GM15510 (cell line): ENCODE measurements around the gene RNF225.

Experiments used
- POLR2A ChIP-seq: IDR thresholded peaks from 3 replicates; pipeline ENCODE4 v1.6.1; 2011; ENCODE audit warnings: borderline replicate concordance; ENCODE audit not compliant: insufficient read length; ENCODE audit errors: extremely low read depth

The RNF225 gene

DNA sequence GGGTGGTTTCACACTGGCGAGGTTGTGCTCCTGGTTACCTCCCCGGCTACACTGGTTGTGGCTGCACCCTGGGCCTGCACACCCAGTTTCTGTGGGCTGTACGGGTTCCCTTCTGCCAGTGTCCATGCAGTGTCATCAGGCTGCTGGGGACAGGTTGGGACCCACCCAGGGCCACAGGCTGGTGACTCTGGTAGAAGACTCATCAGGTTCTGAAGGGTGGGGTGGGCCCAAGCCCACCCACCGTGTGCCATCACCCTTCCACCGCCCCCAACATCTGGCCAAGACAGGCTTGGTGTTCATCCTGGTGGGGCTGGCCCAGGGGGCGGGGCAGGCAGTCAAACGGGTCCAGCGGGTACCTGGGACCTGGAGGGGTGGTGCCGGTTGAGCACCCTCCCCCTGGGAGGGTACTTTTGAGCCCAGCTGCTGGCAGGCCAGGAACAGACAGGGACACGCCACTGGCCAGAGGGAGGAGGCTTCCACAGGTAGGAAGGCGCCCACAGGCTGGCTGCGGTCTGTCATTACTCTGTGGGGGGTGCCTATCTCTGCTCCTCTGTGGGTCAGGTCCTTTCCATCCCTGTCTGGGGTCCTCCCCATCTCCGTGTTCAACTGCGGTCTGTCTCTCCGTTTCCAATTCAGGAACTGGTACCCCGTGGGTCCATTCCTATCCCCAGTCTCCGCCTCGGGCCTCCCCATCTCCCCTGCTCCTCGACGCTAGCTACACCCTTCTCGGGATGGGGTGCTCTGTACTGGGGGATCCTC, at the start of gene RNF225:
Gene RNF225 (plus strand): TSS at position 437 of the 759 bp plus-strand sequence. CDS start 434 bp downstream, outside the sequence.
- TF ChIP-seq POLR2A, result no peak

GRCh38 chr19:58346961-58347929, 48.2 kb upstream of the RNF225 start:
- peak; percentile 89 for TF ChIP-seq POLR2A

DNA sequence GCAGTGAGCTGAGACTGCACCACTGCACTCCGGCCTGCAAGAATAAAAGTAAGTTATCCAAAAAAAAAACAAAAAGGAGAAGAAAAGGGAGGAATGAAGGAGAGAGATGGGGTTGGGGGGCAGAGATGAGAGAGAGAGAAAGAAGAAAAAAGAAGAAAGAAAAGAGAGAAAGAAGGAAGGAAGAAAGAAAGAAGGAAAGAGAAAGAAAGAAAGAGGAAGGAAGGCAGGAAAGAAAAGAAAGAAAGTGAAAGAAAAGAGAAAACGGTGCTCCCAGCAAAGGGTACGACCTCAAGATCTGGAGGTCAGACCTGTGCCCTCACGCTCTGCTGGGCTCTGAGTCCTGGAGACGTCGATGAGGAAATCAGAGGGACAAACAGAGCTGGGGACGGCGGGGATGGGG, 45.9 kb upstream of the RNF225 start:
- no peak for TF ChIP-seq POLR2A

- TF ChIP-seq POLR2A, result no peak
Observed at GRCh38 chr19:58350001-58350861, 45.2 kb upstream of the RNF225 start.

- no peak for TF ChIP-seq POLR2A
Observed at GRCh38 chr19:58350871-58351557, 44.4 kb upstream of the RNF225 start.

DNA sequence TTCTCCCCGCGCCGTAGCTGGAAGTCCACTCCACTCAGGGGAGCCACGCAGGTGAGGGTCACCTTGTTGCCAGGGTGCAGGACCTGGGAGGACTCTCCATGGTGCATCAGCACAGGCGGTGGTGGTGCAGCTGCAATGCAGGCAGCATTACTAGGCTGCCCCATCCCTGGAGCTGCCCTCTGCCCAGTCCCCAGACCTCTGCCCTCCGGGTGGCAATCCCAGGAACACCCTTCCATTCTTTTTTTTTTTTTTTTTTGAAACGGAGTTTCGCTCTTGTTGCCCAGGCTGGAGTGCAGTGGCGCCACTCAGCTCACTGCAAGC, 43.9 kb upstream of the RNF225 start:
- no peak for TF ChIP-seq POLR2A

DNA sequence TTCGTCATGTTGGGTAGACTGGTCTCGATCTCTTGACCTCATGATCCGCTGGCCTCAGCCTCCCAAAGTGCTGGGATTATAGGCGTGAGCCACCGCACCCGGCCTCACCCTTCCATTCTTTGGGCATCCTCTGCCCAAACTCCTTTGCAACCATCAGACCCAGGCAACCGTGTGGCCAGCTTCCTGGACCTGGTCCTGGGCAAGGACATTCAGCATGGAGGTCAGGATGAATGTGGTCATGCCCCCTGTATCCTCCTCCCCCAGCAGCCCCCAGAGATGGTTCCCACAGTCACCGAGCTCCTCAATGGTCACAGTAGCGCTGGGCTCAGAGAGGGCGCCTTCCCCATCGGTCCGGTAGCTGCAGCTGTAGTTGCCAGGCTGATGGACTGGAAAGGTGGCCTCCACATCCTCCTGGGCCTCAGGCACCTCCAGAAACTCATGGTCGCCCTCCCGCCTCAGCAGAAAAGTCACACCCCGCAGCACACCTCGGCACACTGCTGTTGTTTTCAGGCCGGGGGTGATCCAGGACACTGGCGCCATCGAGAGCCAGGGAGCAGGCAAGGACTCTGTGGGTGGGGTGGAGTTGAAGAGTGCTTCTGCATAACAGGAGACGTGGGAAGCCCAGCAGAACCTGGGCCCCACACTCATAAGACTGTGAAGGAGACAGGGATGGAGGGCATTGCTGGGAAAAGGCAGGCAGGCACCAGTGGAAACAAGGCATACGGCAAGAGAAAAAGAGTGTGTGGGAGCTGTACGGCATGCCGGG, 43.3 kb upstream of the RNF225 start:
- TF ChIP-seq POLR2A, result no peak

DNA sequence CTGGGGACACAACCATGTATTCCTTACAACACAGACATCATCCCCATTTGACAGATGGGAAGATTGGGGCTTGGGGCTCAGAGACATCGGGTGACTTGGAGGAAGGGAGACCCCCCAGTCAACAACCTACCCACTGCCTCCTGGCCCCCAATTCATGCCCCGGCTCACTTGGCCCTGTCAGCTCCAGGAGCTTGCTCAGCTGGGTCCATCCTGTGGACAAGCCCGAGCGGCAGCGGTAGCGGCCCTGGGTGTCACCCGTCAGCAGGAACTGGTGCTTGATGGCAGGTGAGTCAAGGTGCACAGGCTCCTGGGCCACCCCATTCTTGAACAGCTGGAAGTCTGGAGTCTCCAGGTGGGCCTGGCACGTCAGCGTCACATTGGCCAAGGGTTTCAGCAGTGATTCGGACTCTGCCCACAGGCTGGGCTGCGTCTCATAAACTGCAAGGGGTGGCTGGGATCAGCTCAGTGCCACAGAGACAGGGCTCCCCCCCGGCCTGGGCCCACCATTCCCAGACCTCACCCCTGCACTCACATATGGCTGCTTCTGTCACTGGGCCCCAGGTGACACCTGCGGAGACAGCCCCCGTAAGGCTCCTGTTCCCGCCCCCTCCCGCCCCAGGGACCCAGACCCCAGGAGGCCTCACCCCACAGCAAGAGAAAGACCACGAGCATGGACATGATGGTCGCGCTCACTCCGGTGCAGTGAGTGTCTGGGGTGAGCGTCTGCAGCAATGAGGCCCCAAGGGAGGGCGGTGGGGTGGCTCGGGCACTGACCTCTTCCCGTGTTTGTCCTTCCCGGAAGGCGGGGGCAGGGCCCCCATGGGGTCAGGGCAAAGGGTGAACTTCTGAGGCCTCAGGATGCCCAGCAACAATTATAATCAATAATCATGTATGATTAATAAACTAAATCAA, 42.4 kb upstream of the RNF225 start, which contains the start of gene A1BG:
Gene A1BG (minus strand): TSS at position 733 of the 912 bp plus-strand sequence. CDS start 55 bp downstream, at position 678.
- TF ChIP-seq POLR2A, result no peak

- TF ChIP-seq POLR2A, result no peak
Observed at GRCh38 chr19:58353717-58354477, 41.6 kb upstream of the RNF225 start.

DNA sequence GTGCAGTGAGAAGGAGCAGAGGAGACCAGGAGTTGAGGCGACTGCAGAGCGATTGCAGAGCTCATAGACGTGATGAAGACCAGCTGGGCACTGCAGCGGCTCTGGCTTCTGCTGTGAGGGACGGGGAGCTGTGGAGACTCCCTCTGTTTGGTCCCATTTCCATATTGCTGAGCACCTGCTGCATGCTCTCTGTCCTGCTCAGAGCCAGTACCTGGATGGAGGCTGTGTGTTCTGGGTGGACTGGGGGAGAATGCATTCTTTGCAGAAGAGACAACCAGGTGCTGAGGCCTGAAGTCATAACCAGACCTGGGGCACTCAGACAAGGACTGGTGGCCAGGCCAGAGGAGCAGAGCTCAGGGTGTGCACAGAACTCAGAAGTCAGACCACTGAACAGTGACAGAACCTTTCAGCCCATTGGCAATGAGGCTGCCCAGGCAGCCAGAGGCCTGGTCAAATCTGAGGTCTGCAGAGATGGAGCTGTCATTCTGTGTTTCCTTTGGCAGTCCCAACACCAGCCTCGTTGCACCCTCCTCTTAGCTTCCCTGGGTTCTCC, 40.9 kb upstream of the RNF225 start:
- TF ChIP-seq POLR2A, result no peak

DNA sequence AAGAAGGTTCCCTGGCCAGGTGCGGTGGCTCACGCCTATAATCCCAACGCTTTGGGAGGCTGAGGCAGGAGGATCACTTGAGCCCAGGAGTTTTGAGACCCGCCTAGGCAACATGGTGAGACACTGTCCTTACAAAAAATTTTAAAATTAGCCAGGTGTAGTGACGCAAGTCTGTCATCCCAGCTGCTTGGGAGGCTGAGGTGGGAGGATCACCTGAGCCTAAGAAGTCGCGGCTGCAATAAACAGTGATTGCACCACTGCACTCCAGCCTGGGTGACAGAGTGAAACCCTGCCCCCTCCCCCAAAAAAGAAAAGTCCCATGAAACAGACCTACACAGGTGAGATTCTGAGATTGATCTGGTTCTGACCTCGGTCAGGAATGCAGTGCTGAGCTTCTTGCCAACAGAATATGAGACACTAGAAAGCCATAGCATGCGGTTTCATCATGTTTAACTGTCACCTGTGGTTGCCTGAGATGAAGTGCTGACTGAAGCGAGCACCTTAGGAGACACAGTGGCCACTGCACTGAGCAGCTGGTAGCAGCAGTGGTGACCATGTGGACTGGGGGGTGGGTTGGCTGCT, 40.1 kb upstream of the RNF225 start:
- TF ChIP-seq POLR2A, result no peak

GRCh38 chr19:58355908-58356765, 39.3 kb upstream of the RNF225 start:
- TF ChIP-seq POLR2A, result no peak
